Sigmoid colon (tissue), 4 donors: ENCODE results near the gene LCOR.

ENCODE experiments used
- CTCF ChIP-seq, 4 experiments: fragments of 450-650 bp in 3 of 4; fragments of 200-600 bp in 1 of 4; IDR thresholded peaks; one replicate each; pipeline ENCODE4 v1.5.1; 2016 to 2019; ENCODE audit warnings: antibody characterized with exemption in 4 of 4, mild to moderate bottlenecking in 3 of 4, moderate library complexity in 2 of 4
- EP300 ChIP-seq, 4 donors: sonication (generic); formaldehyde crosslinking; IDR thresholded peaks; one replicate each; pipeline ENCODE4 v1.6.1; 2017; ENCODE audit warnings: antibody characterized with exemption in 4 of 4

- TF ChIP-seq CTCF (IDR thresholded peaks at IDR 0.05): no peak
- TF ChIP-seq EP300 (IDR thresholded peaks at IDR 0.05): no peak
Observed at GRCh38 chr10:96828609-96829008, 3.5 kb upstream of the LCOR start.
